AG04450 (cell line): ENCODE data around the gene PRAC1. TPM values are rescaled to one million over a fixed set of nuclear protein-coding genes. Genes with fewer than 3 reads are reported as not detected.

Experiments
- CTCF ChIA-PET: fragments of 300-600, 350-600 bp; formaldehyde crosslinking; extraction: SDS; loops from one replicate; lab custom pipeline; 2022; ENCODE audit warnings: antibody characterized with exemption, inconsistent platforms; lab: Charles Lee
- POLR2A ChIA-PET: fragments of 350-600 bp; formaldehyde crosslinking; extraction: SDS; loops from one replicate; lab custom pipeline; 2021; ENCODE audit warnings: antibody characterized with exemption, inconsistent platforms; lab: Yijun Ruan, JAX
- DNase-seq: peaks from one replicate; pipeline ENCODE4 v3.0.0-alpha.2; 2011; ENCODE audit warnings: low read depth, low spot score
- H3K27ac ChIP-seq: one replicate; pipeline ENCODE4 v1.5.1; 2012; ENCODE audit warnings: low read depth, low read length, control low read depth
- H3K27me3 ChIP-seq: one replicate; pipeline ENCODE4 v1.6.0; 2012; ENCODE audit warnings: low read length; ENCODE audit not compliant: control insufficient read depth, insufficient read depth
- H3K4me3 ChIP-seq: 2 replicates; pipeline ENCODE4 v1.5.1; 2011; ENCODE audit warnings: mild to moderate bottlenecking, low read depth, low read length, control low read depth
- H3K9me3 ChIP-seq: 2 replicates; pipeline ENCODE4 v1.5.1; 2012; ENCODE audit warnings: low read length; ENCODE audit not compliant: control insufficient read depth, insufficient read depth
- CTCF ChIP-seq: IDR thresholded peaks from 2 replicates; pipeline ENCODE4 v1.5.1; 2011; ENCODE audit warnings: low read depth, low read length, control low read depth, inconsistent platforms
- polyA plus RNA-seq: library from polyadenylated mRNA; depleted of rRNA; stranded (reverse); fragments of >200 nt; gene quantifications from 2 replicates; pipeline ENCODE4 v1.2.3, GENCODE V29; 2011

PRAC1 gene
- polyA plus RNA-seq, 1 experiment: not detected

GRCh38 chr17:48755356-48755755 is 33.0 kb upstream of the PRAC1 start:
- Histone ChIP-seq H3K9me3 (peaks cover 13% of the 10 kb centered on the region; the same call in 1 of the 2 replicates), H3K4me3 (no peak overlapping the region), H3K27me3 (peaks cover 77% of the 10 kb centered on the region), H3K27ac (no peak overlapping the region)
- ChIA-PET CTCF (interaction anchor here (0.6 to 0.9 kb wide), 2 partner anchors 31 to 133 kb away, joined by 3 to 5 read pairs; no protein-coding TSS in a partner anchor), POLR2A (no interaction called here)
- no peak for TF ChIP-seq CTCF
- DNase-seq: no peak

- ChIA-PET CTCF (no interaction called here), POLR2A (no interaction called here)
- Histone ChIP-seq H3K27me3 (peaks cover 83% of the 10 kb centered on the region), H3K9me3 (peaks cover 13% of the 10 kb centered on the region; the same call in 1 of the 2 replicates), H3K4me3 (no peak overlapping the region), H3K27ac (no peak overlapping the region)
- no peak for TF ChIP-seq CTCF
- no peak for DNase-seq
Measured at GRCh38 chr17:48754500-48755261, 32.4 kb upstream of the PRAC1 start.

GRCh38 chr17:48753794-48754499 is 31.6 kb upstream of the PRAC1 start:
- TF ChIP-seq CTCF: no peak
- POLR2A ChIA-PET: no interaction called here
- CTCF ChIA-PET: no interaction called here
- Histone ChIP-seq H3K9me3 (peaks cover 13% of the 10 kb centered on the region; the same call in 1 of the 2 replicates), H3K4me3 (no peak overlapping the region), H3K27ac (no peak overlapping the region), H3K27me3 (peaks cover 88% of the 10 kb centered on the region)
- no peak for DNase-seq

- ChIA-PET POLR2A (no interaction called here), CTCF (no interaction called here)
- Histone ChIP-seq H3K4me3 (no peak overlapping the region), H3K27ac (no peak overlapping the region), H3K9me3 (peaks cover 15% of the 10 kb centered on the region; the same call in 1 of the 2 replicates), H3K27me3 (peaks cover 95% of the 10 kb centered on the region)
- TF ChIP-seq CTCF: no peak
- DNase-seq: no peak
Measured at GRCh38 chr17:48752399-48753288, 30.3 kb upstream of the PRAC1 start.
